ENCODE results near the gene AQP1.

The AQP1 gene

DNA sequence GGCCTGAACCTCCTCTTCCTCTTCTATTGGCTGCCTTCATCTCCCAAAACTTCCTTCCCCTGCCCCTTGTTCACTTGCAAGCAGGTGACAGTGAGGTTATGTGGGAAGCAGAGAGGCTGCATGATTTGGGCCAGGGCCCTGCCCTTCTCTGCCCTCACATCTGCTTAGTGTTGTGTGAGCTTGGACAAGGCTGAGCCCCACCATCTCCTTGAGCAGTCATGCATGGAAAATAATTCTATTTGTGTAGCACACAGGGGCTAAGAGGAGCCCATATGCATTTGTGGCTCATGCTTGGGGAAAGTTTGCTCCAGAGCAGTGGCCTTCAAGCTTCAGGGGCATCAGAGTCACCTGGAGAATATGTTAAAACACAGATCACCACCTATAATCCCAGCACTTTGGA, 26.8 kb upstream of the AQP1 start:
- no peak for DNase-seq (ENCODE audit: low read depth)

DNA sequence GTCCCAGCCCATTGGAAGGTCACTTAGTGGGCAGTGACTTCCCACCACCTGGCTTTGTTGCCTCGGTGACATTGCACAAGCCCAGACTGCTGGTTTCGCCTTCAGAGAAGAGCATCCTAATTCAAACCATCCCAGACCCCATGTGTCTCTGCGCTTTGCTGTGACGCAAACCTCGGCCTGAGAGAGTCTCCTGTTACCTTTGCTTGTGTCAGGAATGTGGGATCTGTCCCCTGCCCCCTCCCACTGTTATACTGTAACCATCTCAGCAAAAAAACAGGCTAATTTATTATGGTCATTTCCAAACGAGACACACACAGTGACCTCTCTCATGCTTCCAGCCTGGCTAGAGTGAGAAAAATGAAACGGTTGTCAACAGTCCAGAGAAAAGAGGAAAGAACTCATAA, 25.0 kb upstream of the AQP1 start:
- DNase-seq (ENCODE audit: low read depth), result no peak

DNA sequence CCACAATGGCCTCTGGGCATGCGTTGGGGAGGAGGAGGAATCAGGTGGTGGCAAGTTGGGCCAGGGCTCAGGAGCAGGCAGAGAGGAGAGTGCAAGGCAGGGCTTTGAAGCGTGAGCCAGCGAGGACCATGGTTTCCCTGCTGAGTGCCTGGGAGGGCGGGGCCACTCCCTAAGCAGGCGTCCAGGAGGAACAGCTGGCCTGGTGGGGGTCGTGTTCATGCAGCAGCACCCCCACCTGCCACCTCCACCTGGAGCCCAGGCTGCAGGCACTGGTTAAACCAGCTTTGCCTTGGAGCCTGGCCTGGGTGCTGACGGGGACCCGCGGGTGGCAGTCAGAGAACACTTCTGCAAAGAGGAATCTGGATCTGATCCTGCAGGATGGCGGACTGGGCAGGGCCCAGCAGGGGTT, 24.2 kb upstream of the AQP1 start:
- no peak for DNase-seq (ENCODE audit: low read depth)

DNA sequence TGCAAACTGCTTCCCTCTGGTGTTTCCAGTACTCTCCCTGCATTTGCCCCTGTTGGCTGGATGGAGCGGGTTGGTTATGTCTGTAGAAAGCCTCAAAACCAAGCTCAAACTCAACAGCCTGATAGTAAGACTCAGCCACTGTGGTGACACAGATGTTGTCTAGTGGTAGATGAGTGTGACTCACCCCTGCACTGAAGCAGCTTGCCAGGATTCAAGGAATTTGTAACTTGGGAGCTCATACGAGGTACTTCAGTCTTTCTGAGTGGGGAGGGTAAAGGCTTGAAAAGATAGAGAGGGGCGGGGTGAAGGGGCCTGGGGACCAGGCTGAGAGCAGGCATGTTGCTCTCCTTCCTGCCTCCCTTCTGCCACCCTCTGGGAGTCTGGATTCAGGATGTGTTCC, 22.9 kb upstream of the AQP1 start:
- peak; percentile 87 for DNase-seq (ENCODE audit: low read depth)

DNA sequence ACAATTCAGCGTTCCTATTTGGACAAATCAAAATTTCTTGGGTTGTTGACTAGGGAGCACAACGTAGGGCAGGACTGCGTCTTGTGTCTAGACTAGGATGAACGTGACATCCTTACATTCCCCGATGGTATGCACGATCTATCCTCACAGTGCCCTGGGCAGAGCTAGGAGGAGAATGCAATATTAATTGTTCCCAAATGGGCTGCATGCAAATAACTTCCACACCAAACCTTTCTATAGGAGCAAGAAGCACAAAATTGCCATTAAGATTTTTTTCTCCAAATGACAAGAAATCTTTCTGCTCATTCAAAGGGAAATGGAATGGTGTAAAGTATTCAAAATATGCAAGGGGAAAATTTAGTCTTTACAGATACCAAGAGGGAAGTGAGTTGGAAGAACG, 21.4 kb upstream of the AQP1 start:
- no peak for DNase-seq (ENCODE audit: low read depth)

DNA sequence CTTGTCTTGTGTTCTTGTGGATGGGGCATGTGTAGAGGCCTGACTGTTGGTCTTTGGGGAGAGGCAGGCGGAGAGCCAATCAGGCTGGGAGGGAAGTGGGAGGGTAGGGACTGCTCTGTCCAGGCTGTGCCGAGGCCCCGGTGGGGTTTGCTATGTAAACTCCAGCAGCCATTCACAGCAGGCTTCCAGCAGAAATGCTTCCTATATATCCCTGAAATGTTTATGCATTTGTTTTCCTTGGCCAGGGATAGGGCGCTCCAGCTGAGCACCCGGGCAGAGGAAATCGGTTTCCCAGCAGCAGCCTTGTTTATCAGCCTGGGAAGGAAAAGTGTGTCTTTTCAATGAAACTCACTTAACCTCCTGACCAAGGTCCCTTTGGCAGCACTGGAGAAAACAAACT, 18.3 kb upstream of the AQP1 start:
- no peak for DNase-seq (ENCODE audit: low read depth)

DNA sequence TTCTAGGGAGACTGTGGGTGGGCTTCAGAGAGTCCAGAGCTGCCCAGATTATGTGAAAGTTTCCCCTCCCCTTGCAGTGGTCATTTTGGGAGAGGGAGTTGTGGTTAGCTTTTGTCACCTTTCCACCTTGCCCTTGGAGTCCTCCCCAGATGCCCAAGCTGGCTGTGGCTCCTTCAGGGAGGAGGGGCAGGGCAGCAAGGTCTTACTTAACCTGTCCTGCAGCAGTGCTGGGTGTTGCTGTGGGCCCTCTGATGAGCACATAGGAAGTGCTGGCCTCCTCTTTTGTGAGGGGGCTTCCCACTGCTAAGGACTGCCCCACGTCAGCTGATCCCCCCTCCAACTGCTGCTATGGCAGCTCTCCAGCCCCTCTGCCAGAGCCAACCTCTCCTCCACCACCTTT, 17.6 kb upstream of the AQP1 start:
- no peak for DNase-seq (ENCODE audit: low read depth)

DNA sequence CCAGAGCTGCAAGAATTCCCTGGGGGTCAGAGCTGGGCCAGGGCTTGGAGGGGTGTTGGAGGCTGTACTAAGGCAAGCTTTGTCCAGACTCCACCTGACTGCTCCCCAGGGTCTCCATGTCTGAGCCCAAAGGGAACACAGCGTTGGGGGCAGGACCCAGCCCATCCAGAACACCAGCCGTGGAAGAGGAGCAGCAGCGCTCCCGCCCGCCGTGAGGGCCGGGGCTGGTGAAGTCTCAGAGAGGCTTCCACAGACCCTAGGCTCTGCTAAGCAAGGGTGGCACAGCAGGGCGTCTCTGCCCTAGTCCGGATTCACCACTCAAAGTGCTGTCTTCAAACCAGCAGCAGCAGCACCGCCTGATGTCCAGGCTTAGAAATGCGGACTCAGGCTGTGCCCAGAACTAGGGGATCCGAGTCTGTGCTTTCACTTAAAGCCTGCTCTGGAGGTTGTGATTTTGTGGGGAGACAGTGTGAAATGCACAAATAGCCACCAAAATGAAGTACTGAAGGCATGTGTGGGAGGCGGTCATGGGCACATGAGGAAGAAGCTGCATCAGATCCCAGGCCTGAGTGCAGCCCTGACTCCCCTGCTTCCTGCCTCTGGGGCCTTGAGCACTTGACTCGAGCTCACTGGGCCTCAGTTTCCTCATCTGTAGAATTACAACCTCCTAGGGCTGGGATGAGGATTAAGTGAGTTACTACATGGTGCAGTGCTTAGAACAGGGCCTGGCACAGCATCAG, 16.6 kb upstream of the AQP1 start:
- DNase-seq (ENCODE audit: low read depth), result peak; percentile 41

DNA sequence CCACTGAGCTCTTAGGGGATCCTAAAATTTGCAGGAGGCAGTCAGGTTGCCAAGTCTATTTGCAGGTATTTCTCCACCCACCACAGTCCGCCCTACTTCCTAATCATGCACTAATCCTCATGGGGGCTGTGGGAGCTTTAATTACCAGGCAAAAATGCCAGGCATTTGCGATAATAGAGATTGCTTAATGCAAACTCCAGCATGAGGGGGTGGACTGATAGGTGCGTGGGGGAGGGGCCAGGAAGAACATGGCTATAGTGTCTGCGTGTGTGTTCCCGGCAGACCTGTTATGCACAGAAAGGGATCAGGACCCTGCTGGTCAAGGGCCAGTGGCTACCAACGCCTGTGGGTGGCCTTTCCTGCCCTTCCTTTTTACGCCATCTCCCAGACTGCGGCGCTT, 15.6 kb upstream of the AQP1 start:
- peak; percentile 88 for DNase-seq (ENCODE audit: low read depth)

DNA sequence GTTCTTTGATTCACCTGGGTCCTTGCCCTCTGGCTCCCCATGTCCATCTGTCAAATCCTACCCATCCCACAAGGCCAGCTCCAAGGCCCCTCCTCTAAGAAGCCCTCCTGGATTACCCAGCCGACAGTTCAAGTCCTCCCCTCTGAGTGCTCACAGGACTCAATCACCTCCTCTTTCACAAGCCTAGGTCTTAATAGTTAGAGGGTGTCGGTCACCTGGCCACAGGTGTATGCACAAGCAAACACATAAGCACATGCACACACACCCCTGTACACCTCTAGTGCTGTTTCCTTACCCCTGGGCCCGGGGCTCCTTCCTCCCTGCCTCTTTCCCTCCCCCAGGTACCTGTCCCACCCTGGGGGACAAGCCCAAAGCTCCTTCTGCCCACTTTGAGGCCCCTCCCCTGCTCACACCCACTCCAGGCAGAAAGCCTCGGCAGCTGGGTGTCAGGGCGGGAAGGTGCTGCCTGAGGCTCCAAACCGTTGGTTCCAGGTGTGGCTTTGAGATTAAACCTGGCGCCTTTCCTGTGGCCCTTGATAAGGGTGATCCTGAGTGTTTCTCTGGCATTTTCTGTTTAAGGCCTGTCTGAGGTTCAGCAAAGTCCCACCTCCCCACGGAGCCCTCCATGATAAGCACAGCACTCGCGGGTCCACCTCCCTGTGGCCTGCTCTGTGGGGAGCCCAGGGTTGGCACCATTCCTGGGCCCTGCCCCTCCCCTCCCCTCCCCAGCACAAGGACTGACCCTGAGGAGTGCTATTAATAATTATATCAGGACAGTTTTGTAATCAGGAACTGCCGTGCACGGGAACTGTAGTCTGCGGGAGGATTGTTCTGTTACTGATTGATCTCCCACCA, 14.6 kb upstream of the AQP1 start:
- DNase-seq (ENCODE audit: low read depth), result peak; percentile 43

DNA sequence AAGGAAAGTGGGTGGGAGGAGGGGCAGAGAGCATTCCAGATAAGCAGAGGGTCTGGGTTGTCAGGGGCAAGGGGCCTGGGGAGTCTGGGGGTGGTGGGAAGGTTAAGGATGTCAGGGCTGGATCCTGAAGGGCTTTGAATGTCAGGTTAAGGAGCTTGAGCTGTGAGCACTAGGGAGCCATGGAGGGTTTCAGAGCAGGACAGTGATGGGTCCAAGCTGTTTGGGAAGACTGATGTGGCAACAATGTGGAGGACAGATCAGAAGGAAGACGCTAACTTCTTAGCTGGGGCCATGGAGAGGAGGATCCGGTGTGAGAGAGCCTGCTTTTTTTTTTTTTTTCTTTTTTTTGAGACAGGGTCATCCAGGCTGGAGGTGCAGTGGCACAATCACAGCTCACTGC, 13.9 kb upstream of the AQP1 start:
- DNase-seq (ENCODE audit: low read depth), result no peak

DNA sequence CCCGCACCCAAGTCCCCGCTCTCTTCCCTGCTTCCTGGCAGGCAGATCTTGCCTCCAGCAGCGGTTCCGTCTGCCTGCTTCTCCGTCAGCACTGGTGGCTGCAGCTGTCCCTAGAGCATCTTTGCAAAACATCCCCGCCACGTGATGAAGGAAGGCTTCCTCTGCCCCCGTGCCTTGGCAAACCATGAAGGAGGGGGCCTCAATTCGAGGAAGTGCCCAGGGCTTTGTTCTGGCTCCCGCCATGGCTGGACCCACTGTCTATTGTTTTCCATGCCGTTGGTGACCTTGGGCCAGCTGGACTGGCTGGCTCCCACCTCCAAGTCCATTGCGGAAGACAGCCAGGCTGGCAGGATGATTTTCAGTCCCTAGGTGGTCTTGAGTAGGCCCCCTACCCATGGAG, 13.2 kb upstream of the AQP1 start:
- no peak for DNase-seq (ENCODE audit: low read depth)

DNA sequence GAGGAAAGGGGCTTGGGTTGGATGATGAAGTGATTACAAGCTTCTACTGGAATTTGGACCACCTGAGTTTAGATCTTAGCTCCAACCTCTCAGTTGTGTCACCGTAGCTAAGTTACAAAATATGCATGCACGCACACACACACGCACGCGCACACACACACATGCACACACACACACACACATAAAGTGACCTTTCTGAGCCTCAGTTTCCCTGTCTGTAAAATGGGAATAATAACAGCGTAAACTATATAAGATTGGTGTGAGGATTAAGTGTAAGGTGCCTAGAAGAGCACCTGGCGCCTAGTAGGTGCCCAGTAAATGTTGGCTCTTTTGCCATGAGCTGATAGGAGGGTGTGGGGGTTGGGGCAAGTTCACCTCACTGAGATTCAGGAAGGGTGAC, 12.6 kb upstream of the AQP1 start:
- DNase-seq (ENCODE audit: low read depth), result no peak

DNA sequence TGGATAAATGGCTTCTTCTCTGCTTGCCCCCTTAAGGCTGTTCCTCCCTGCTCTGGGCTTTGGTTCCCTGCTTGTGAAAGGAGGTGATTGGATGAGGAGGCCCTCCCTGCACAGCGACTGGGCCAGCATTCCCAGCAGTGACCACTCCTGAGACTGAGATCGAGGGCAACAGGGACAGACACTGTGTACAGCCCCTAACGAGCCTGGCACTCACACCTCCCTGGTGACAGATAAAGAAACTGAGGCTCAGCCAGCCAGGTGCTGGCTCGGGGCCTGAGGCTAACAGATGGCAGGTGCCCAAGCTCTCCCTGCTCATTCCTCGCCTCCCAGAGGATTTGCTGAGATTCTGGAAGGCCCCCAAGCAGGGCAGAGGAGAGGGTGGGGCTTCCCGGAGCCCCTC, 12.0 kb upstream of the AQP1 start:
- no peak for DNase-seq (ENCODE audit: low read depth)

DNA sequence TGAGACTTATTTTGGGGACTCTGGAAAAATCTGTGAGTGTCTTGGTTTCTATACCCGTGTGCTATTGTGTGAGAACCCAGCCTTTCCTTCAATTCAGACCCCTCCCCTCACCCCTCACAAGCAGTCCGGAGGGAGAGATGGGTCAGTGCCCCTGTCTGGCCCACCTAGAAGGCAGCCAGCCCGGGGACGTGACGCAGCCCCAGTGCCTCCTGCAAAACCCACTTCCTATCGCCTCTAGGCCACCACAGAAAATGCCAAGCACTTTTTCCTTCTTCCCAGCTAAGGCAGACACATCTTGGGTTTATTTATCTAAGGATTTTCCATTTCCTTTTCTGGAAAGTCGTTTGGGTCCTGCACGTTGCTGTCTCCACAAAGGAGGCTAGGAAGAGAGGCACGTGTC, 11.6 kb upstream of the AQP1 start:
- no peak for DNase-seq (ENCODE audit: low read depth)

DNA sequence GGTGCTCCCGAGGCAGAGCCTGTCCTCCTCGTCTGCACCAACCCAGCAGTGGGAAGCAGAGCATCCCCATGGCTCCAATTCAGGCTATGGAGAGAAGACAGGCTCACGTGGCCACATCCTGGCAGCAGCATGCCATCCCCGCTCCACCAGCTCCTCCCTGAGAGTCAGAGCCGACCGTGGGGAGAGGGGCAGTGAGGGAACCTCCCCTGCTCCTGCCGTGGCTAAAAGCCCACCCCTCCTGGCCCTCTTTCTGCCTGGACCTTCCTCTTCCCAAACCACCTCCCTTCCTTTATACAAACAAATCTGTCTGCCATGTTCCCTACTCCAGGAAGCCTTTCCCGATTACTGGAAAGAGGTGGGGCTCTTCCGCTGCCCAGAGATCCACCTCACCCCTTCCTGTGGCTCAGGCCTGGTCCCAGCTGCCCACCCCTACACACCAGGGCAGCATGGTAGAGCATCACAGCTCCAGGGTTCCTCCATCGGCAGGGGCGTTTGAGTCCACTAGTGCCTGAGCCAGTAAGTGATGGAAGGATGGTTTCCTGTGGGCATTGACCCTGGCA, 10.8 kb upstream of the AQP1 start:
- DNase-seq (ENCODE audit: low read depth), result no peak

DNA sequence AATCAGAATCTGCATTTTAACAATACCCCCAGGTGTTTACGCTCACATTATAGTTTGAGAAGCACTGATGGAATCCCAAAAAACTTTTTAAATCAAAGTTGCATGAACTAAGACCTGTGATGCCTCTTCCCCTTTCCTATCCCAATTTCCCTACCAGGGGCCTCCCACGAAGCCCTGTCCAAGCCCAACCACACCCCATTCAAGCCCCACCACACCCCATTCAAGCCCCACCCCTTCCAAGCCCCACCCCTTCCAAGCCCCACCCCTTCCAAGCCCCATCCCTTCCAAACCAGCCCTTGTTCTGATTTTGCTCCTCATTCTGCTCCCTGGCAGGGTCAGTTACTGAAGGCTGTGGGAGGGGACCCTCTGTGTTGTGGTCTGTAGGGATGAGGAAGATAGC, 9.8 kb upstream of the AQP1 start:
- no peak for DNase-seq (ENCODE audit: low read depth)

DNA sequence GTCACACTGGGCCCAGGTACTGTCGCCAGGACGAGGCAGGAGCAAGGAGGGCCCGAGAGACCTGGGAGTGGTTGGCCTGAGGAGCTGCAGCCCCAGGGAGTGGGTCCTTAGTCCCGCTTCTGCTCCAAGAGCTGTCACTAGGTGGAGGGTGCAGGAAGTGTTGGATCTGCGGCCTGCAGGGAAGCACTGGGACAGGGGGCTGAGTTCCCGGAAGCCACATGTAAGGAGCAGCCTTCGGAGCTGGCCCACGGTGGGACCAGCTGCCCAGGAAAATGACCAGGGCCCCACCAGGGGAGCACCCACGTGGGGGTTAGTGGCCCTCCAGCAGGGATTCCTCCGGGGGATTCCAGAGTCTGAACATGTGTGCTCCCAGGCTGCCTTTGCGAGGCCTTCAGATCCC, 9.2 kb upstream of the AQP1 start:
- no peak for DNase-seq (ENCODE audit: low read depth)

DNA sequence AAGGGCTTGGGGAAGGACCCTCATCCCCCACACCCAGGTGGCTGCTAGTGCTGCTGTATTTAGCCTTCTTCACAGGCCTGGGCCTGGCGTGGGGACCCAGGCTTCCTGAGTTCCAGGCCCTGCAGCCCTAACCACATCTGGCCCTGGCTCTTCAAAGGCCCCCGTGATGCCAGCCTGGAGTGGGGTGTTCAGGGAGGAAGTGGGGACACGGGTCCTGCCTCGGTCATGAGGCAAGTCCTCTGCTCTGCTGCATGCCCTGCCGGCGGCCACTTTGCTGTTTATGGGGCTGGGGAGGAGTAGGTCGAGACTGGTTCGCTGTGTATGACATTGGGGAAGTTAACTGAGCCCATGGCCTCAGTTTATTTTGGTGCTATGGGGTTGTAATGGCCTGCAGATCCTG, 8.5 kb upstream of the AQP1 start:
- no peak for DNase-seq (ENCODE audit: low read depth)

DNA sequence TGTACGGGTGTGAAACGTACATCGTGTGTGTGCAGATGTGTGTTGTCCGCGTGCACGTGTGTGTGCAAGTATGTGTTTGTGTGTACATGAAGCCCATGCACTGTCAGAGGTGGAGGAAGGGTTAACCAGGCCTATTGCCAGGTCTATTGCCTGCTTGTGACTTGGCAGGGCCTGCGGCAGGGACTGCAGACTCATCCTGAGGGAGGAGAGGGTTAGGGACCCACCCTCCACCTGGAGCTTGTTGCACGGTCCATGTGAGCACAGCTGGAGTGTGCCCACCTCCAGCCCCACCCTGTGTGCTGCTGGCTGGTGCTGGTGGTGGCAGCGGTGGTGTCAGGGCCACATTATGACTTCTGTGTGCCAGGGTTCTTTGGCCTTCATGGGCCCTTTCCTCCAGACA, 7.1 kb upstream of the AQP1 start:
- no peak for DNase-seq (ENCODE audit: low read depth)

DNA sequence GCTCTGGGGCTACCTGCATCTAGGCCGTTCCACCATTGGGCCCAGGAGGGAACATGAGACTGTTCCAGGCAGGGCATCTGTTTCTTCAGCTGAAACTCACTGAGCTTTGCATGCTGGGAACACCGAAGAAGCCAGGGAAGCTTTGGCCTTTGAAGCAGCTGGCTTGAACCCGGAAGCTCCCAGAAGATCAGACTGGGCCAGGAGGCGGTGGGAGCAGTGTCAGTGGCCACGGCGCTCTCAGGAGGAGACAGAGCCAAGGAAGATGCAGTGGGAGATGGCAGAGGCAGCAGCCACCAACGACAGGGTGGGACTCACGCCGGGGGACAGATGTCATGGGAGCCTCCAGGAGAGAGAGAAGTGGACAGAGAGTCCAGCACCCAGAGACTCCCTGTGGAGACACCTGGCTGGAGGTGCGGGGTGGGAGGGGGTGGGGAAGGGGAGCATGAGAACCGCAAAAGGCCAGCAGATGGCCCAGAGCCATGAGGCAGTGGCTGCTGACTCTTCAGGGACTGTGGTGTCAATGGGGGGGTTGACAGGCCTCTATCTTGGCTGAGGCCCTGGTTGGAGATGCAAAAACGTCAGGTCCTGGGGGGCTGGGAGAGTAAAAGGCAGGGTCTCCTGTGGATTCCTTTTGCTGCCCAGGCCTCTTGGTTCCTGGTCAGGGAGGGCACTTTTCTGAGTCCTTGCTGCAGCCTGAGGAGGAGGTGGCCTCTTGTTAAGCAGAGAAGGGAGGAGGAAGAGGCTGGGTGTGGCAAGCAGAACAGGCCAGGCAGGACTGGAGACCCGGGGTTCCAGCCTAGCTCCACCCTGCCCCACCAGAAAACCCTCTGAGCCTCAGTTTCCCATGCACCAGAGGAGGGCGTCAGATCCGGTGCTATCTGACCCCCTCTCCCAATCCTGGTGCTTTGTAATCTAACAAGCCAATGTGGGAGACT, 6.3 kb upstream of the AQP1 start:
- no peak for DNase-seq (ENCODE audit: low read depth)

DNA sequence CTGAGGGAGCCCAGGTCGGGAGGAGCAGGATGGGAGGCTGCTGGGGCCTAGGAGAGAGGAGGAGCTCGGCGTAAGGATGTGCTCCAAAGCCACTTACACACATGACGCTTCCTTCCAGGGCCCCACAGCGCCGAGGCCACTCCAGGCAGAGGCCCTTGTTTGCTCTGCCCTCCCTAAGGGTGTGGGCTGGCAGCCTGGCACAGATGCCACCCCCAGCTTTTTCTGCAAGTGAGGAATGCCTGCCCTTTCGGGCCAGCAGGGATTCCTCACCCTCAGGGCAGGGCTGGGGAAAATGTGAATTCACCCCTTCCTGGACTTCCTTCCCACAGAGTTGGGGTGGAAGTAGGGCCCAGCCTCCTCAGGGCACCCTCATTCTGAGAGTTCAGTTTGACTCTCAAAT, 5.6 kb upstream of the AQP1 start:
- no peak for DNase-seq (ENCODE audit: low read depth)
